Neuronal stem cell (in vitro differentiated cells): ENCODE data around the gene KISS1.

Experiments used
- DNase-seq: peaks from one replicate; pipeline ENCODE4 v3.0.0-alpha.2; 2013; ENCODE audit warnings: low spot score
- H2AFZ ChIP-seq: one replicate; pipeline ENCODE4 v1.6.1; 2013; ENCODE audit warnings: mild to moderate bottlenecking, low read length, inconsistent platforms
- H2AK5ac ChIP-seq: 2 replicates; pipeline ENCODE4 v1.6.1; 2013; ENCODE audit warnings: low read depth, mild to moderate bottlenecking, inconsistent platforms, low read length, moderate library complexity, mixed read lengths
- H2BK120ac ChIP-seq: 2 replicates; pipeline ENCODE4 v1.6.1; 2013; ENCODE audit warnings: low read depth, mild to moderate bottlenecking, inconsistent platforms, low read length, moderate library complexity, mixed read lengths
- H2BK12ac ChIP-seq: one replicate; pipeline ENCODE4 v1.6.1; 2013; ENCODE audit warnings: low read length, inconsistent platforms
- H2BK15ac ChIP-seq: 2 replicates; pipeline ENCODE4 v1.6.1; 2013; ENCODE audit warnings: mild to moderate bottlenecking, low read length, inconsistent platforms, mixed read lengths
- H2BK5ac ChIP-seq: one replicate; pipeline ENCODE4 v1.6.1; 2013; ENCODE audit warnings: inconsistent platforms, mild to moderate bottlenecking, low read length, moderate library complexity
- H3K14ac ChIP-seq: one replicate; pipeline ENCODE4 v1.6.1; 2013; ENCODE audit warnings: low read length, inconsistent platforms
- H3K18ac ChIP-seq: 2 replicates; pipeline ENCODE4 v1.6.1; 2013; ENCODE audit warnings: low read length, inconsistent platforms
- H3K23ac ChIP-seq: 2 replicates; pipeline ENCODE4 v1.6.1; 2013; ENCODE audit warnings: low read depth, mild to moderate bottlenecking, mixed read lengths, low read length, inconsistent platforms; ENCODE audit not compliant: poor library complexity
- H3K27ac ChIP-seq: replicated peaks from 3 replicates; pipeline ENCODE4 v1.5.1; 2013; ENCODE audit warnings: low read length, inconsistent platforms
- H3K27me3 ChIP-seq, 3 experiments: 2 replicates each; pipeline ENCODE4 v1.6.1; 2013; ENCODE audit warnings: low read length in 3 of 3, mild to moderate bottlenecking in 2 of 3, inconsistent platforms in 1 of 3, low read depth in 1 of 3, mixed read lengths in 1 of 3, moderate library complexity in 1 of 3; ENCODE audit not compliant: control insufficient read depth in 3 of 3, insufficient read depth in 3 of 3
- H3K36me3 ChIP-seq, 2 donors: replicated peaks in 1 of 2; 2 replicates each; pipeline ENCODE4 v1.6.1; 2013; ENCODE audit warnings: low read length in 2 of 2; ENCODE audit not compliant: control insufficient read depth in 2 of 2, insufficient read depth in 2 of 2
- H3K4ac ChIP-seq: 2 replicates; pipeline ENCODE4 v1.6.1; 2013; ENCODE audit warnings: inconsistent platforms, mild to moderate bottlenecking, low read length, moderate library complexity
- H3K4me1 ChIP-seq, 2 donors: 1 replicate in 1 of 2; 2 replicates in 1 of 2; pipeline ENCODE4 v1.6.1; 2013; ENCODE audit warnings: low read length in 2 of 2, low read depth in 1 of 2; ENCODE audit not compliant: control insufficient read depth in 2 of 2, insufficient read depth in 1 of 2
- H3K4me2 ChIP-seq: one replicate; pipeline ENCODE4 v1.6.1; 2013; ENCODE audit warnings: mild to moderate bottlenecking, low read length, inconsistent platforms; ENCODE audit not compliant: insufficient read depth, poor library complexity, severe bottlenecking
- H3K4me3 ChIP-seq, 2 donors: 2 replicates each; pipeline ENCODE4 v1.5.1; 2013; ENCODE audit warnings: low read length in 2 of 2, mild to moderate bottlenecking in 2 of 2, inconsistent platforms in 1 of 2, moderate library complexity in 1 of 2
- H3K79me1 ChIP-seq: one replicate; pipeline ENCODE4 v1.6.1; 2013; ENCODE audit warnings: low read depth, mild to moderate bottlenecking, inconsistent platforms, low read length, moderate library complexity
- H3K9ac ChIP-seq: one replicate; pipeline ENCODE4 v1.6.1; 2013; ENCODE audit warnings: mild to moderate bottlenecking, low read depth, low read length, inconsistent platforms; ENCODE audit not compliant: poor library complexity
- H3K9me3 ChIP-seq, 2 donors: replicated peaks in 1 of 2; 2 replicates each; pipeline versions ENCODE3 to v1.6.1; 2013; ENCODE audit warnings: low read length in 2 of 2, mild to moderate bottlenecking in 2 of 2, inconsistent platforms in 1 of 2, low read depth in 1 of 2, mixed read lengths in 1 of 2, moderate library complexity in 1 of 2; ENCODE audit not compliant: control insufficient read depth in 2 of 2, insufficient read depth in 1 of 2
- H4K8ac ChIP-seq: one replicate; pipeline ENCODE4 v1.6.1; 2013; ENCODE audit warnings: low read depth, mild to moderate bottlenecking, inconsistent platforms, low read length, moderate library complexity
- H4K91ac ChIP-seq: one replicate; pipeline ENCODE4 v1.6.1; 2013; ENCODE audit warnings: low read length, low read depth, mild to moderate bottlenecking, inconsistent platforms; ENCODE audit not compliant: poor library complexity
- WGBS, 2 donors: extraction: QIAGEN DNeasy Blood & Tissue Kit; methylation state at CpG; one replicate each; pipeline ENCODE4 v1.1.7; 2013; ENCODE audit warnings: missing lambda C conversion rate in 2 of 2, mixed read lengths in 1 of 2; ENCODE audit not compliant: insufficient read length in 2 of 2, insufficient replicate concordance in 1 of 2; ENCODE audit errors: extremely low coverage in 2 of 2; 5-methylcytosine and 5-hydroxymethylcytosine counted together

Gene KISS1

DNA sequence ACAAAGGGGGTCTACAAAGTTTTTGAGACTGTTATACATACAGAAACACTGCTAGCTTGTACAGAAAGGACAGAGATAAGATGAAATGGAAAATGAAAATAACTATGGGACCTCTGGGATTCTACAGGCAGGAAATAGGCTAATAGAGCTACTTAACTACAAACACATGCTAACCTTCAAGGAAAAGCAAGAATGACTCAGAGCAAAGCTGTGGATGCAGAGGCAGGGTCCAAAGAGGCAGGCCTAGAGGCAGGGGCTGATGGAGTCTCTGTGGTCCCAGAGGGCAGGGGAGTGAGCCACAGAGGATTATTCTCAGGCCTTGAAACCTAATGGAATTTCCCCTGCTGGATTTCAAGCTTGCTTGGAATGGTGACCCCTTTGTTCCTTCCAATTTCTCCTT, 36.2 kb upstream of the KISS1 start:
- no peak overlapping the region for H2BK5ac ChIP-seq
- H3K4me1 ChIP-seq: no peaks in the 10 kb centered on the region
- no peak overlapping the region for H2BK12ac ChIP-seq
- H2BK120ac ChIP-seq: no peak overlapping the region
- no peaks in the 10 kb centered on the region for H3K79me1 ChIP-seq
- H4K91ac ChIP-seq: no peak overlapping the region
- no peak overlapping the region for H2AFZ ChIP-seq
- no peak overlapping the region for H3K4me2 ChIP-seq
- H3K9ac ChIP-seq: no peak overlapping the region
- peaks cover 0 to 54% of the 10 kb centered on the region in 2 donors for H3K36me3 ChIP-seq
- no peak overlapping the region for H3K23ac ChIP-seq
- DNase-seq: no peak
- H2AK5ac ChIP-seq: no peak overlapping the region
- H4K8ac ChIP-seq: no peak overlapping the region
- peaks cover 0 to 6% of the 10 kb centered on the region in 2 donors for H3K9me3 ChIP-seq
- H3K14ac ChIP-seq: no peak overlapping the region
- H3K27me3 ChIP-seq: no peaks in the 10 kb centered on the region
- no peak overlapping the region for H3K27ac ChIP-seq
- H2BK15ac ChIP-seq: no peak overlapping the region
- H3K18ac ChIP-seq: no peak overlapping the region
- no peak overlapping the region for H3K4me3 ChIP-seq
- H3K4ac ChIP-seq: no peak overlapping the region

- DNase-seq: no peak
- Histone ChIP-seq H4K91ac (no peak overlapping the region), H2BK15ac (no peak overlapping the region), H3K14ac (no peak overlapping the region), H2BK5ac (no peak overlapping the region), H2BK120ac (no peak overlapping the region), H3K23ac (peak overlapping the region; percentile 6), H3K4ac (no peak overlapping the region), H3K9me3 (no peaks in the 10 kb centered on the region), H3K18ac (no peak overlapping the region), H3K79me1 (no peaks in the 10 kb centered on the region), H3K36me3 (peaks cover 0 to 45% of the 10 kb centered on the region in 2 donors), H3K27ac (no peak overlapping the region), H4K8ac (no peak overlapping the region), H2AK5ac (no peak overlapping the region), H3K4me3 (no peak overlapping the region), H3K4me2 (no peak overlapping the region), H3K4me1 (no peaks in the 10 kb centered on the region), H2AFZ (no peak overlapping the region), H2BK12ac (no peak overlapping the region), H3K9ac (no peak overlapping the region), H3K27me3 (no peaks in the 10 kb centered on the region)
- no CpG with 5 or more reads among the region's 14 CpGs for WGBS, 2 donors
Observed at GRCh38 chr1:204230211-204230610, 33.9 kb upstream of the KISS1 start.

- no peaks in the 10 kb centered on the region for H3K9me3 ChIP-seq
- H2BK15ac ChIP-seq: no peak overlapping the region
- H3K4ac ChIP-seq: no peak overlapping the region
- no peak overlapping the region for H3K18ac ChIP-seq
- H3K27ac ChIP-seq: no peak overlapping the region
- H2BK120ac ChIP-seq: no peak overlapping the region
- no peak overlapping the region for H4K91ac ChIP-seq
- no peaks in the 10 kb centered on the region for H3K27me3 ChIP-seq
- peak overlapping the region in 1 of 2 donors; percentile 24 for H3K4me3 ChIP-seq
- no peak overlapping the region for H4K8ac ChIP-seq
- no peak overlapping the region for H2AFZ ChIP-seq
- H3K9ac ChIP-seq: no peak overlapping the region
- H3K4me2 ChIP-seq: no peak overlapping the region
- no peak overlapping the region for H2AK5ac ChIP-seq
- DNase-seq: no peak
- no peak overlapping the region for H2BK12ac ChIP-seq
- H3K14ac ChIP-seq: no peak overlapping the region
- no CpG with 5 or more reads among the region's 13 CpGs for WGBS, 2 donors
- peaks cover 0 to 37% of the 10 kb centered on the region in 2 donors for H3K36me3 ChIP-seq
- H2BK5ac ChIP-seq: no peak overlapping the region
- no peaks in the 10 kb centered on the region for H3K79me1 ChIP-seq
- no peak overlapping the region for H3K23ac ChIP-seq
- H3K4me1 ChIP-seq: no peaks in the 10 kb centered on the region
Observed at GRCh38 chr1:204228896-204229295, 32.6 kb upstream of the KISS1 start.

- Histone ChIP-seq H2AK5ac (peak overlapping the region; percentile 42), H3K27me3 (no peaks in the 10 kb centered on the region), H3K4me1 (no peaks in the 10 kb centered on the region), H2BK5ac (no peak overlapping the region), H4K8ac (no peak overlapping the region), H3K36me3 (peaks cover 0 to 36% of the 10 kb centered on the region in 2 donors), H3K27ac (no peak overlapping the region), H3K9ac (no peak overlapping the region), H2BK12ac (no peak overlapping the region), H3K9me3 (no peaks in the 10 kb centered on the region), H2AFZ (no peak overlapping the region), H2BK120ac (no peak overlapping the region), H3K18ac (no peak overlapping the region), H3K23ac (peak overlapping the region; percentile 89), H2BK15ac (no peak overlapping the region), H3K4me2 (no peak overlapping the region), H3K79me1 (no peaks in the 10 kb centered on the region), H4K91ac (peak overlapping the region; percentile 15), H3K4me3 (peak overlapping the region in 1 of 2 donors; percentile 54), H3K4ac (no peak overlapping the region), H3K14ac (no peak overlapping the region)
- DNase-seq: no peak
- no CpG with 5 or more reads among the region's 20 CpGs for WGBS, 2 donors
Observed at GRCh38 chr1:204227996-204228785, 31.9 kb upstream of the KISS1 start.
